WERI-Rb-1 (cell line): ENCODE data around the gene CCL25.
A peak's percentile ranks its signal among the peaks of the same experiment; 100 is the strongest.
"Not testable (repeated sequence)": the region's sequence is repeated elsewhere in the genome, so short reads cannot be mapped to it uniquely, and the experiment has no call there.

Source experiments
- DNase-seq: peaks from one replicate; pipeline ENCODE4 v3.0.0-alpha.2; 2020
- H3K27ac ChIP-seq: fragments of 250-450 bp; sonication (Bioruptor Pico); 2 replicates; pipeline ENCODE4 v1.5.1; 2020; ENCODE audit warnings: mild to moderate bottlenecking, moderate library complexity
- H3K27me3 ChIP-seq: fragments of 250-450 bp; sonication (Bioruptor Pico); 2 replicates; pipeline ENCODE4 v1.5.1; 2021; ENCODE audit warnings: mild to moderate bottlenecking, low read depth, moderate library complexity; ENCODE audit not compliant: insufficient read depth, severe bottlenecking
- H3K36me3 ChIP-seq: fragments of 250-450 bp; sonication (Bioruptor Pico); 2 replicates; pipeline ENCODE4 v1.5.1; 2020; ENCODE audit warnings: mild to moderate bottlenecking, moderate library complexity
- H3K4me3 ChIP-seq: 2 replicates; pipeline ENCODE4 v1.5.1; 2011; ENCODE audit warnings: low read depth, mild to moderate bottlenecking, control low read depth, low read length
- H3K9me3 ChIP-seq: fragments of 250-450 bp; sonication (Bioruptor Pico); 2 replicates; pipeline ENCODE4 v1.5.1; 2021; ENCODE audit warnings: mild to moderate bottlenecking, moderate library complexity; ENCODE audit not compliant: severe bottlenecking
- CTCF ChIP-seq: IDR thresholded peaks from 2 replicates; pipeline ENCODE4 v1.5.1; 2011; ENCODE audit warnings: low read depth, mild to moderate bottlenecking, control low read depth, inconsistent platforms, low read length

The CCL25 gene

GRCh38 chr19:8096071-8096470, 43.5 kb downstream of the CCL25 start:
- Histone ChIP-seq H3K36me3 (peaks cover 28% of the 10 kb centered on the region), H3K27ac (no peak overlapping the region), H3K9me3 (peaks cover 18% of the 10 kb centered on the region), H3K4me3 (no peak overlapping the region), H3K27me3 (no peaks in the 10 kb centered on the region)
- DNase-seq, result no peak
- TF ChIP-seq CTCF, result 0 out of 2 replicates have a peak, but pooled peaks have one; percentile 6

GRCh38 chr19:8097198-8097597, 44.6 kb downstream of the CCL25 start:
- DNase-seq, result no peak
- H3K9me3 ChIP-seq, result peaks cover 18% of the 10 kb centered on the region
- H3K27me3 ChIP-seq, result no peaks in the 10 kb centered on the region
- no peak overlapping the region for H3K27ac ChIP-seq
- H3K4me3 ChIP-seq, result no peak overlapping the region
- peaks cover 28% of the 10 kb centered on the region for H3K36me3 ChIP-seq
- no peak for TF ChIP-seq CTCF

- H3K4me3 ChIP-seq, result no peak overlapping the region
- no peaks in the 10 kb centered on the region for H3K27me3 ChIP-seq
- no peak overlapping the region for H3K27ac ChIP-seq
- no peak for DNase-seq
- peaks cover 33% of the 10 kb centered on the region for H3K36me3 ChIP-seq
- H3K9me3 ChIP-seq, result peaks cover 18% of the 10 kb centered on the region
- TF ChIP-seq CTCF, result no peak
Observed at GRCh38 chr19:8097681-8098567, 45.4 kb downstream of the CCL25 start.

- no peak for TF ChIP-seq CTCF
- Histone ChIP-seq H3K9me3 (peaks cover 2% of the 10 kb centered on the region), H3K27me3 (no peaks in the 10 kb centered on the region), H3K4me3 (no peak overlapping the region), H3K27ac (no peak overlapping the region), H3K36me3 (peaks cover 10% of the 10 kb centered on the region)
- no peak for DNase-seq
Observed at GRCh38 chr19:8101311-8101710, 48.8 kb downstream of the CCL25 start.

GRCh38 chr19:8101910-8102309, 49.4 kb downstream of the CCL25 start:
- not testable (repeated sequence) for H3K36me3 ChIP-seq, H3K4me3 ChIP-seq

GRCh38 chr19:8105471-8105870, 52.9 kb downstream of the CCL25 start:
- Histone ChIP-seq H3K36me3 (peaks cover 10% of the 10 kb centered on the region), H3K27me3 (no peaks in the 10 kb centered on the region), H3K27ac (no peak overlapping the region), H3K9me3 (no peaks in the 10 kb centered on the region), H3K4me3 (no peak overlapping the region)
- no peak for TF ChIP-seq CTCF
- DNase-seq, result no peak

More at GRCh38 chr19:8101910-8102309, 49.4 kb downstream of the CCL25 start:
- H3K27ac ChIP-seq, H3K9me3 ChIP-seq, H3K27me3 ChIP-seq, DNase-seq: not testable (repeated sequence)
